Measurements from ENCODE around the gene VRK2. TPM values are rescaled to one million over a fixed set of nuclear protein-coding genes. Genes with fewer than 3 reads are reported as not detected.
"Not testable (repeated sequence)": the region's sequence is repeated elsewhere in the genome, so short reads cannot be mapped to it uniquely, and the experiment has no call there.

Gene VRK2
- polyA plus RNA-seq, 1 donor, result 17.2 TPM

DNA sequence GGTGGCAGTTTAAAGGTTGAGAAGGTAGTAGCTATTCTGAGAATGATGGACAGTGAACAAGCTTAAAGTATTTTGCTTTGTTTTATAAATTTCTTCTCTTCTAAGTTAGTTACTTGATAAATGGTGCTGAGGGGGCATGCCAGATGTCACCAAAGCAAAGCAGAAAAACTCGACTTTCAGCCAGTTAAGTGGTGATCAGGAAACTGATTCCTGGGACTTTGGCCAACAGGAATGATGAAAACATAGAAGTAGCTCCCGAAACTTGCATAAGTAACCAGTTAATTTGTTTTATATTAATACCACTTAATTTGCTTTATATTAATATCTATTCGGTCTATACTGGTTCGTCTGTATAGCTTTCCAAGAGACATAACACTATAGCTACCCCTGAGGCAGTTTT is 111.9 kb downstream of the VRK2 start:
- Histone ChIP-seq H3K4me1 (ENCODE audit: control insufficient read depth, insufficient read depth, low read length) (no peaks in the 10 kb centered on the region), H3K27me3 (ENCODE audit: control insufficient read depth, insufficient read depth, low read length) (no peaks in the 10 kb centered on the region), H3K9me3 (ENCODE audit: control insufficient read depth, low read depth, low read length) (no peaks in the 10 kb centered on the region), H3K4me3 (ENCODE audit: low read length) (no peak overlapping the region), H3K27ac (ENCODE audit: low read length) (no peak overlapping the region), H3K36me3 (ENCODE audit: control insufficient read depth, insufficient read depth, low read length) (peaks cover 24% of the 10 kb centered on the region)
- no peak for DNase-seq
- 100% methylated on average over 1 of the region's 4 CpGs for WGBS (ENCODE audit: insufficient coverage, low lambda C conversion rate)

DNA sequence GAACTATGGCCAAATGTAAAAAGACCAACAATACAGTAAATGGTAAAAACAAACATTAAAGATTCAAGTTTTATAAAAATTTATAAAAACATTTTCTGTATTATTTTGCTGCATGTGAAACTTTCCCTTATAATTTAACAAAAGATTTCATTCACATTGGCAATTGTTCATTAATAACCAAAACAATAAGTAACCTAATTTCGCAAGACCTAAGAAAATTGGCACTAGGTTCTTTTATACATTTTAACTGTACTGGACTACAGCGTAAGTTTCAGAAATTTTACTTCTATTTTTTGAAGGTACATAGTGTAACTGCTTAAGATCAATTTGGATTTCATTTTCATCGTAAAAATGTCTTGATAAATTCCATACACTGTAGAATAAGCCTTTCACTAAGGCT is 117.3 kb downstream of the VRK2 start:
- Histone ChIP-seq H3K4me1 (ENCODE audit: control insufficient read depth, insufficient read depth, low read length) (no peaks in the 10 kb centered on the region), H3K27me3 (ENCODE audit: control insufficient read depth, insufficient read depth, low read length) (no peaks in the 10 kb centered on the region), H3K27ac (ENCODE audit: low read length) (no peak overlapping the region), H3K36me3 (ENCODE audit: control insufficient read depth, insufficient read depth, low read length) (peaks cover 18% of the 10 kb centered on the region), H3K9me3 (ENCODE audit: control insufficient read depth, low read depth, low read length) (no peaks in the 10 kb centered on the region), H3K4me3 (ENCODE audit: low read length) (no peak overlapping the region)
- no peak for DNase-seq
- 100% methylated on average over 2 of the region's 3 CpGs for WGBS (ENCODE audit: insufficient coverage, low lambda C conversion rate)

DNA sequence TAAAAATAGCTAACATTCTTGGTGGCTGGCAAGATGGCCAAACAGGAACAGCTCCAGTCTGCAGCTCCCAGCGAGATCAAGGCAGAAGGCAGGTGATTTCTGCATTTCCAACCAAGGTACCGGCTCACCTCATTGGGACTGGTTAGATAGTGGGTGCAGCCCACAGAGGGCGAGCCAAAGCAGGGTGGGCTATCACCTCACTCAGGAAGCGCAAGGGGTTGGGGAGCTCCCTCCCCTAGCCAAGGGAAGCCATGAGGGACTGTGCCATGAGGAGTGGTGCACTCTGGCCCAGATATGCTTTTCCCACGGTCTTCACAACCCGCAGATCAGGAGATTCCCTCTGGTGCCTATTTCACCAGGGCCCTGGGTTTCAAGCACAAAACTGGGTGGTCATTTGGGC is 121.5 kb downstream of the VRK2 start:
- H3K36me3 ChIP-seq (ENCODE audit: control insufficient read depth, insufficient read depth, low read length); H3K4me1 ChIP-seq (ENCODE audit: control insufficient read depth, insufficient read depth, low read length); H3K27ac ChIP-seq (ENCODE audit: low read length); DNase-seq; H3K9me3 ChIP-seq (ENCODE audit: control insufficient read depth, low read depth, low read length); H3K27me3 ChIP-seq (ENCODE audit: control insufficient read depth, insufficient read depth, low read length); H3K4me3 ChIP-seq (ENCODE audit: low read length): not testable (repeated sequence)
- WGBS (ENCODE audit: insufficient coverage, low lambda C conversion rate), result no CpG with 5 or more reads among the region's 6 CpGs

DNA sequence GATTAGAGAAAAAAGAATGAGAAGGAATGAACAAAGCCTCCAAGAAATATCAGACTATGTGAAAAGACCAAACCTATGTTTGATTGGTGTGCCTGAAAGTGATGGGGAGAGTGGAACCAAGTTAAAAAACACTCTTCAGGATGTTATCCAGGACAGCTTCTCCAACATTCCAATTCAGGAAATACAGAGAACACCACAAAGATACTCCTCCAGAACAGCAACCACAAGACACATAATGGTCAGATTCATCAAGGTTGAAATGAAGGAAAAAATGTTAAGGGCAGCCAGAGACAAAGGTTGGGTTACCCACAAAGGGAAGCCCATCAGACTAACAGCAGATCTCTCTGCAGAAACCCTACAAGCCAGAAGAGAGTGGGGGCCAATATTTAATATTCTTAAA is 123.2 kb downstream of the VRK2 start:
- DNase-seq; H3K4me3 ChIP-seq (ENCODE audit: low read length); H3K36me3 ChIP-seq (ENCODE audit: control insufficient read depth, insufficient read depth, low read length); H3K27me3 ChIP-seq (ENCODE audit: control insufficient read depth, insufficient read depth, low read length); H3K9me3 ChIP-seq (ENCODE audit: control insufficient read depth, low read depth, low read length); H3K4me1 ChIP-seq (ENCODE audit: control insufficient read depth, insufficient read depth, low read length); H3K27ac ChIP-seq (ENCODE audit: low read length): not testable (repeated sequence)

DNA sequence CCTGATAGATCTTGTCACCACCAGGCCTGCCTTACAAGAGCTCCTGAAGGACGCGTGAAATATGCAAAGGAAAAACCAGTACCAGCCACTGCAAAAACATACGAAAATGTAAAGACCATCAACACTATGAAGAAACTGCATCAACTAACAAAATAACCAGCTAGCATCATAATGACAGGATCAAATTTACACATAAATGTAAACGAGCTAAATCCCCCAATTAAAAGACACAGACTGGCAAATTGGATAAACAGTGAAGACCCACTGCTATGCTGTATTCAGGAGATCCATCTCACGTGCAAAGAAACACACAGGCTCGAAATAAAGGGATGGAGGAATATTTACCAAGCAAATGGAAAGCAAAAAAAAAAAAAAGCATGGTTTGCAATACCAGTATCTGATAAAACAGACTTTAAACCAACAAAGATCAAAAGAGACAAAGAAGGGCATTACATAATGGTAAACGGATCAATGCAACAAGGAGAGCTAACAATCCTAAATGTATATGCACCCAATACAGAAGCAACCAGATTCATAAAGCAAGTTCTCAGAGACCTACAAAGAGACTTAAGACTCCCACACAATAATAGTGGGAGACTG is 123.8 kb downstream of the VRK2 start:
- not testable (repeated sequence) for DNase-seq; H3K27me3 ChIP-seq (ENCODE audit: control insufficient read depth, insufficient read depth, low read length); H3K4me3 ChIP-seq (ENCODE audit: low read length); H3K36me3 ChIP-seq (ENCODE audit: control insufficient read depth, insufficient read depth, low read length); H3K4me1 ChIP-seq (ENCODE audit: control insufficient read depth, insufficient read depth, low read length); H3K27ac ChIP-seq (ENCODE audit: low read length); H3K9me3 ChIP-seq (ENCODE audit: control insufficient read depth, low read depth, low read length)
- 100% methylated on average over 1 of the region's 7 CpGs for WGBS (ENCODE audit: insufficient coverage, low lambda C conversion rate)

- H3K9me3 ChIP-seq (ENCODE audit: control insufficient read depth, low read depth, low read length); H3K27me3 ChIP-seq (ENCODE audit: control insufficient read depth, insufficient read depth, low read length); H3K4me1 ChIP-seq (ENCODE audit: control insufficient read depth, insufficient read depth, low read length); H3K4me3 ChIP-seq (ENCODE audit: low read length); DNase-seq; H3K27ac ChIP-seq (ENCODE audit: low read length); H3K36me3 ChIP-seq (ENCODE audit: control insufficient read depth, insufficient read depth, low read length): not testable (repeated sequence)
- WGBS (ENCODE audit: insufficient coverage, low lambda C conversion rate), result no CpG with 5 or more reads among the region's 16 CpGs
These were observed 125.2 kb downstream of the VRK2 start for GRCh38 chr2:58171831-58172230.

GRCh38 chr2:58177187-58177586 is 130.6 kb downstream of the VRK2 start:
- no CpG with 5 or more reads among the region's 4 CpGs for WGBS (ENCODE audit: insufficient coverage, low lambda C conversion rate)
- not testable (repeated sequence) for H3K27ac ChIP-seq (ENCODE audit: low read length); DNase-seq

DNA sequence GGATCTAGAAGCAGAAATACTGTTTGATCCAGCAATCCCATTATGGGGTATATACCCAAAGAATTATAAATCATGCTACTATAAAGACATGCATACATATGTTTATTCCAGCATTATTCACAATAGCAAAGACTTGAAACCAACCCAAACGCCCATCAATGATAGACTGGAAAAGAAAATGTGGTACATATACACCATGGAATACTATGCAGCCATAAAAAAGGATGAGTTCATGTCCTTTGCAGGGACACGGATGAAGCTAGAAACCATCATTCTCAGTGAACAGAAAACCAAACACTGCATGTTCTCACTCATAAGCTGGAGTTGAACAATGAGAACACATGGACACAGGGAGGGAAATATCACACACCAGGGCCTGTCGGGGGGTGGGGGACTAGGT is 133.6 kb downstream of the VRK2 start:
- H3K27ac ChIP-seq (ENCODE audit: low read length); H3K36me3 ChIP-seq (ENCODE audit: control insufficient read depth, insufficient read depth, low read length); DNase-seq; H3K9me3 ChIP-seq (ENCODE audit: control insufficient read depth, low read depth, low read length); H3K4me1 ChIP-seq (ENCODE audit: control insufficient read depth, insufficient read depth, low read length); H3K27me3 ChIP-seq (ENCODE audit: control insufficient read depth, insufficient read depth, low read length); H3K4me3 ChIP-seq (ENCODE audit: low read length): not testable (repeated sequence)
- WGBS (ENCODE audit: insufficient coverage, low lambda C conversion rate), result no CpG with 5 or more reads among the region's 3 CpGs

More at GRCh38 chr2:58177187-58177586, 130.6 kb downstream of the VRK2 start:
- H3K27me3 ChIP-seq (ENCODE audit: control insufficient read depth, insufficient read depth, low read length); H3K9me3 ChIP-seq (ENCODE audit: control insufficient read depth, low read depth, low read length); H3K4me1 ChIP-seq (ENCODE audit: control insufficient read depth, insufficient read depth, low read length); H3K4me3 ChIP-seq (ENCODE audit: low read length); H3K36me3 ChIP-seq (ENCODE audit: control insufficient read depth, insufficient read depth, low read length): not testable (repeated sequence)

DNA sequence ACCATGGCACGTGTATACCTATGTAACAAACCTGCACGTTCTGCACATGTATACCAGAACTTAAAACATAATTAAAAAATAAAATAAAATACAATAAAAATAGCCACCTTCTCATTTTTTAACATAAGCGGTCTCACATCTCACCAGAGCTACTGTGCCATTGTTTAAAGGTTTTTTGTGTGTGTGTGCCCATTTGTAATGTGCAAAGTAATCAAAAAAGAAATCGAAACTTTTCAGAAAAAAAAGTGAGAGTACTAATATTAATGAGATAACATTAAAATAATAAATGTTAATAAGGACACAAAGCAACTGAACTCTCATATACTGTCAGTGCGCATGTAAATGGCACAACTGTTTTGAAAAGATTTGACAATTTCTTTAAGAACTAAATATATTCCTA is 134.0 kb downstream of the VRK2 start:
- Histone ChIP-seq H3K27ac (ENCODE audit: low read length) (no peak overlapping the region), H3K4me3 (ENCODE audit: low read length) (no peak overlapping the region), H3K9me3 (ENCODE audit: control insufficient read depth, low read depth, low read length) (no peaks in the 10 kb centered on the region), H3K4me1 (ENCODE audit: control insufficient read depth, insufficient read depth, low read length) (no peaks in the 10 kb centered on the region), H3K36me3 (ENCODE audit: control insufficient read depth, insufficient read depth, low read length) (no peaks in the 10 kb centered on the region), H3K27me3 (ENCODE audit: control insufficient read depth, insufficient read depth, low read length) (no peaks in the 10 kb centered on the region)
- DNase-seq, result no peak
- 92% methylated on average over 2 of the region's 5 CpGs for WGBS (ENCODE audit: insufficient coverage, low lambda C conversion rate)

DNA sequence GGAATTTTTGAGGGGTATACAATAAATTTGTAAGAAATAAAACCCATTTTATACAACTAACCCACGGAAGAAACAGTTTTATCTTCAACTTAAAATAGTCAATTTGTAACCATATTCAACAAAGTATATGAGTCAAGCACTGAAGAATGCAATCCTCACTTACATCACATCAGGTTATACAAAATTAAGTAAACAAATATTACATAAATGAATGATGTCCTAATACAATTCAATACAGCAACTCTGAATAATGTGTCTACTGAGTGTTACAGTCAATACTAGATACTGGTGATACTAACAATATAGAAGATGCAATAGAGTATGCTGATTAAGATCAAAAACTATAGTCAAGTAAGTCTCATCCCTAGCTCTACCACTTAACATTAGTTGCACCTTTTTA is 135.9 kb downstream of the VRK2 start:
- no peaks in the 10 kb centered on the region for H3K9me3 ChIP-seq (ENCODE audit: control insufficient read depth, low read depth, low read length)
- no peaks in the 10 kb centered on the region for H3K27me3 ChIP-seq (ENCODE audit: control insufficient read depth, insufficient read depth, low read length)
- no peaks in the 10 kb centered on the region for H3K4me1 ChIP-seq (ENCODE audit: control insufficient read depth, insufficient read depth, low read length)
- no peak overlapping the region for H3K27ac ChIP-seq (ENCODE audit: low read length)
- 80% methylated on average over 1 of the region's 1 CpG for WGBS (ENCODE audit: insufficient coverage, low lambda C conversion rate)
- no peaks in the 10 kb centered on the region for H3K36me3 ChIP-seq (ENCODE audit: control insufficient read depth, insufficient read depth, low read length)
- DNase-seq, result no peak
- no peak overlapping the region for H3K4me3 ChIP-seq (ENCODE audit: low read length)

DNA sequence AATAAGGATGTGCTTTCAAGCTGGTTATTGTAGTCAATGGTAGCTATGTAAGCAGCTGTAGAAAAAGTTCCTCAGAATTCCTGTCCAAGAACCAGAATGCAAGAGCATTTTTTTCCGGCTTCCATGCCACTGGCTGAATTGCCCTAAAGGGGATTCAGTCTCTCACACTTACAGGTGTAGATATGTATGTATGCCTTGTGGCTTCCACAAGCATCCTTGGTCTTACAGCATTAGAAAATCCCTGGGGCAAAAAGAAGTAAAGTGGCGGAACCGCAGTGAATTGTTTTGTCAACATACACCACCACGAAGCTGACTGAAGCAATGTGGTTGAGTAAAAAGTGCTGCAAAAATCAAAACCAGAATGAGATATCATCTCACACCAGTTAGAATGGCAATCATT is 139.9 kb downstream of the VRK2 start:
- H3K9me3 ChIP-seq (ENCODE audit: control insufficient read depth, low read depth, low read length), result no peaks in the 10 kb centered on the region
- no peaks in the 10 kb centered on the region for H3K4me1 ChIP-seq (ENCODE audit: control insufficient read depth, insufficient read depth, low read length)
- H3K4me3 ChIP-seq (ENCODE audit: low read length), result no peak overlapping the region
- DNase-seq, result no peak
- H3K27me3 ChIP-seq (ENCODE audit: control insufficient read depth, insufficient read depth, low read length), result no peaks in the 10 kb centered on the region
- WGBS (ENCODE audit: insufficient coverage, low lambda C conversion rate), result 83% methylated on average over 1 of the region's 4 CpGs
- H3K36me3 ChIP-seq (ENCODE audit: control insufficient read depth, insufficient read depth, low read length), result peaks cover 5% of the 10 kb centered on the region
- H3K27ac ChIP-seq (ENCODE audit: low read length), result no peak overlapping the region

Measured in large intestine (tissue), 3 donors.